Uterus (tissue), 2 donors: ENCODE data around the gene CADPS2.

Experiments used
- POLR2A ChIP-seq, 2 donors: fragments of 450-650 bp; IDR thresholded peaks; one replicate each; pipeline ENCODE4 v1.6.1; 2016; ENCODE audit warnings: antibody characterized with exemption in 2 of 2, mild to moderate bottlenecking in 1 of 2, moderate library complexity in 1 of 2
- TF ChIP-seq, protein P1 (sequence below), 4 experiments: fragments of 200-600 bp in 2 of 4; fragments of 450-650 bp in 2 of 4; sonication (generic) in 2 of 4; IDR thresholded peaks; one replicate each; pipeline ENCODE4 v1.5.1; 2016 to 2019; ENCODE audit warnings: antibody characterized with exemption in 4 of 4, mild to moderate bottlenecking in 2 of 4, moderate library complexity in 1 of 4

- TF ChIP-seq, protein P1, sequence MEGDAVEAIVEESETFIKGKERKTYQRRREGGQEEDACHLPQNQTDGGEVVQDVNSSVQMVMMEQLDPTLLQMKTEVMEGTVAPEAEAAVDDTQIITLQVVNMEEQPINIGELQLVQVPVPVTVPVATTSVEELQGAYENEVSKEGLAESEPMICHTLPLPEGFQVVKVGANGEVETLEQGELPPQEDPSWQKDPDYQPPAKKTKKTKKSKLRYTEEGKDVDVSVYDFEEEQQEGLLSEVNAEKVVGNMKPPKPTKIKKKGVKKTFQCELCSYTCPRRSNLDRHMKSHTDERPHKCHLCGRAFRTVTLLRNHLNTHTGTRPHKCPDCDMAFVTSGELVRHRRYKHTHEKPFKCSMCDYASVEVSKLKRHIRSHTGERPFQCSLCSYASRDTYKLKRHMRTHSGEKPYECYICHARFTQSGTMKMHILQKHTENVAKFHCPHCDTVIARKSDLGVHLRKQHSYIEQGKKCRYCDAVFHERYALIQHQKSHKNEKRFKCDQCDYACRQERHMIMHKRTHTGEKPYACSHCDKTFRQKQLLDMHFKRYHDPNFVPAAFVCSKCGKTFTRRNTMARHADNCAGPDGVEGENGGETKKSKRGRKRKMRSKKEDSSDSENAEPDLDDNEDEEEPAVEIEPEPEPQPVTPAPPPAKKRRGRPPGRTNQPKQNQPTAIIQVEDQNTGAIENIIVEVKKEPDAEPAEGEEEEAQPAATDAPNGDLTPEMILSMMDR (IDR thresholded peaks at IDR 0.05): no peak
- no peak for TF ChIP-seq POLR2A (IDR thresholded peaks at IDR 0.05)
These were observed 535.6 kb downstream of the CADPS2 start for GRCh38 chr7:122350701-122351100.
